HepG2 (cell line): ENCODE measurements around the gene BRAF. TPM values are rescaled to one million over a fixed set of nuclear protein-coding genes. Genes with fewer than 3 reads are reported as not detected.
A peak's percentile ranks its signal among the peaks of the same experiment; 100 is the strongest.

ENCODE experiments used
- CEBPB ChIP-seq: IDR thresholded peaks from 2 replicates; pipeline ENCODE4 v1.6.1; 2011; ENCODE audit warnings: low read depth, low read length, improper control_type of control experiment, borderline replicate concordance
- CREM ChIP-seq, 2 experiments: sonication (generic) in 1 of 2; formaldehyde crosslinking in 1 of 2; IDR thresholded peaks; 2 replicates each; pipeline versions ENCODE4 v1.4.0 to v1.6.1; 2016 to 2020; ENCODE audit warnings: antibody characterized with exemption in 1 of 2, mild to moderate bottlenecking in 1 of 2, missing genetic modification reagents in 1 of 2
- DPF2 ChIP-seq: sonication (generic); formaldehyde crosslinking; IDR thresholded peaks from 2 replicates; pipeline ENCODE4 v1.4.0; 2020; ENCODE audit warnings: mild to moderate bottlenecking, low read depth, missing genetic modification reagents, borderline replicate concordance
- DR1 ChIP-seq: sonication (generic); formaldehyde crosslinking; IDR thresholded peaks from 2 replicates; pipeline ENCODE4 v1.8.0; 2021; ENCODE audit warnings: mild to moderate bottlenecking, missing genetic modification reagents, inconsistent platforms
- ESRRA ChIP-seq: sonication (generic); formaldehyde crosslinking; IDR thresholded peaks from 2 replicates; pipeline ENCODE4 v1.5.1; 2020; ENCODE audit warnings: mild to moderate bottlenecking, low read depth, missing genetic modification reagents
- EZH2 ChIP-seq: conservative IDR thresholded peaks from 2 replicates; pipeline ENCODE4 v1.6.1; 2012; ENCODE audit warnings: mild to moderate bottlenecking, low read depth, low read length, moderate library complexity
- FOXK1 ChIP-seq: sonication (generic); formaldehyde crosslinking; IDR thresholded peaks from 2 replicates; pipeline ENCODE4 v1.4.0; 2020; ENCODE audit warnings: low read depth, missing genetic modification reagents, borderline replicate concordance
- FOXK2 ChIP-seq: fragments of 450-650 bp; IDR thresholded peaks from 2 replicates; pipeline ENCODE4 v1.6.1; 2016
- GABPA ChIP-seq, 2 experiments: IDR thresholded peaks; 2 replicates each; pipeline ENCODE4 v1.6.1; 2011 to 2016; ENCODE audit warnings: low read depth in 2 of 2, low read length in 1 of 2, missing biosample characterization in 1 of 2, missing genetic modification characterization in 1 of 2
- HCFC1 ChIP-seq: fragments of 150-350 bp; IDR thresholded peaks from 2 replicates; pipeline ENCODE4 v1.6.1; 2014; ENCODE audit warnings: low read depth, low read length
- HHEX ChIP-seq: IDR thresholded peaks from 2 replicates; pipeline ENCODE4 v1.6.1; 2016; ENCODE audit warnings: control low read depth
- HNRNPK ChIP-seq: fragments of 200-400 bp; formaldehyde crosslinking; IDR thresholded peaks from 2 replicates; pipeline ENCODE4 v1.6.1; 2018; ENCODE audit warnings: low read length, low read depth, moderate library complexity, mild to moderate bottlenecking; ENCODE audit not compliant: poor library complexity, severe bottlenecking
- KDM4B ChIP-seq: sonication (generic); formaldehyde crosslinking; IDR thresholded peaks from 2 replicates; pipeline ENCODE4 v1.4.0; 2020; ENCODE audit warnings: missing genetic modification reagents
- KDM5A ChIP-seq: fragments of 200-600 bp; sonication (generic); IDR thresholded peaks from 2 replicates; pipeline ENCODE4 v1.7.0; 2018; ENCODE audit warnings: antibody characterized with exemption, mild to moderate bottlenecking, low read length, borderline replicate concordance
- MBNL3 ChIP-seq: fragments of 250-450 bp; sonication (Bioruptor Pico); conservative IDR thresholded peaks from 2 replicates; pipeline ENCODE4 v1.8.0; 2022; ENCODE audit warnings: mild to moderate bottlenecking, inconsistent platforms
- RXRB ChIP-seq: IDR thresholded peaks from 2 replicates; pipeline ENCODE4 v1.6.1; 2016; ENCODE audit warnings: borderline replicate concordance, missing genetic modification reagents, missing compliant biosample characterization
- SIN3A ChIP-seq: IDR thresholded peaks from 2 replicates; pipeline ENCODE4 v1.6.1; 2011; ENCODE audit warnings: low read depth, mild to moderate bottlenecking, control low read depth, low read length, borderline replicate concordance
- SNAPC2 ChIP-seq: sonication (generic); formaldehyde crosslinking; IDR thresholded peaks from 2 replicates; pipeline ENCODE4 v1.8.1; 2022; ENCODE audit warnings: mild to moderate bottlenecking, missing genetic modification reagents
- SOX13 ChIP-seq, 3 experiments: fragments of 450-650 bp in 1 of 3; sonication (generic) in 1 of 3; formaldehyde crosslinking in 1 of 3; IDR thresholded peaks in 2 of 3; conservative IDR thresholded peaks in 1 of 3; 2 replicates each; pipeline versions ENCODE4 v1.5.0 to v1.6.1; 2016 to 2020; ENCODE audit warnings: antibody characterized with exemption in 1 of 3, mild to moderate bottlenecking in 1 of 3, missing compliant biosample characterization in 1 of 3, missing genetic modification reagents in 1 of 3, moderate library complexity in 1 of 3
- XBP1 ChIP-seq: sonication (generic); formaldehyde crosslinking; IDR thresholded peaks from 2 replicates; pipeline ENCODE4 v1.5.0; 2020; ENCODE audit warnings: missing genetic modification reagents
- ZBTB20 ChIP-seq: sonication (generic); formaldehyde crosslinking; IDR thresholded peaks from 2 replicates; pipeline ENCODE4 v1.8.1; 2023; ENCODE audit warnings: missing genetic modification reagents, low read depth, mild to moderate bottlenecking, borderline replicate concordance
- ZC3H4 ChIP-seq: sonication (generic); formaldehyde crosslinking; IDR thresholded peaks from 2 replicates; pipeline ENCODE4 v1.4.0; 2020; ENCODE audit warnings: missing genetic modification reagents, borderline replicate concordance
- ZFP1 ChIP-seq: IDR thresholded peaks from 2 replicates; pipeline ENCODE4 v1.6.1; 2016
- ZNF12 ChIP-seq: sonication (generic); formaldehyde crosslinking; IDR thresholded peaks from 2 replicates; pipeline ENCODE4 v1.5.0; 2020; ENCODE audit warnings: missing genetic modification reagents
- ZNF563 ChIP-seq: sonication (generic); formaldehyde crosslinking; IDR thresholded peaks from 2 replicates; pipeline ENCODE4 v1.8.0; 2022; ENCODE audit warnings: mild to moderate bottlenecking, moderate library complexity, missing genetic modification reagents
- ZSCAN12 ChIP-seq: sonication (generic); formaldehyde crosslinking; IDR thresholded peaks from 2 replicates; pipeline ENCODE4 v1.9.0; 2021; ENCODE audit warnings: mild to moderate bottlenecking, missing genetic modification reagents
- ZSCAN9 ChIP-seq: IDR thresholded peaks from 2 replicates; pipeline ENCODE4 v1.6.1; 2016; ENCODE audit warnings: borderline replicate concordance
- polyA plus RNA-seq, 8 experiments: library from polyadenylated mRNA; depleted of rRNA in 3 of 8; stranded (reverse) in 7 of 8; unstranded in 1 of 8; fragments of >200 nt; fragmentation: Illumina TruSeq in 4 of 8; extraction: Trizol in 4 of 8; gene quantifications; 2 replicates each; pipeline versions ENCODE4 v1.2.1 to v1.2.3, GENCODE V29; 2011 to 2016; ENCODE audit warnings: low read depth in 4 of 8, missing spikeins in 1 of 8, mixed read lengths in 1 of 8; ENCODE audit not compliant: insufficient read depth in 1 of 8
- total RNA-seq, 5 experiments: library from RNA; depleted of rRNA; stranded (reverse); fragments of >200 nt; fragmentation: Illumina TruSeq; extraction: Trizol; gene quantifications; 2 replicates each; pipeline ENCODE4 v1.2.3, GENCODE V29; 2016; ENCODE audit warnings: low read depth in 1 of 5
- TF ChIP-seq, protein P1 (sequence below): sonication (generic); formaldehyde crosslinking; IDR thresholded peaks from 2 replicates; pipeline ENCODE4 v1.4.0; 2020; ENCODE audit warnings: missing genetic modification reagents, borderline replicate concordance
- TF ChIP-seq, protein P2 (sequence below): sonication (generic); formaldehyde crosslinking; IDR thresholded peaks from 2 replicates; pipeline ENCODE4 v1.4.0; 2020; ENCODE audit warnings: mild to moderate bottlenecking, missing genetic modification reagents
- TF ChIP-seq, protein P3 (sequence below): sonication (generic); formaldehyde crosslinking; IDR thresholded peaks from 2 replicates; pipeline ENCODE4 v1.8.0; 2022; ENCODE audit warnings: mild to moderate bottlenecking, missing genetic modification reagents, moderate library complexity

Gene BRAF
- total and polyA plus RNA-seq, 2 of the 13 experiments (the other 11 are each of a cell fraction or from before 2014, with no cell fraction given): 12.5 to 13.4 TPM

DNA sequence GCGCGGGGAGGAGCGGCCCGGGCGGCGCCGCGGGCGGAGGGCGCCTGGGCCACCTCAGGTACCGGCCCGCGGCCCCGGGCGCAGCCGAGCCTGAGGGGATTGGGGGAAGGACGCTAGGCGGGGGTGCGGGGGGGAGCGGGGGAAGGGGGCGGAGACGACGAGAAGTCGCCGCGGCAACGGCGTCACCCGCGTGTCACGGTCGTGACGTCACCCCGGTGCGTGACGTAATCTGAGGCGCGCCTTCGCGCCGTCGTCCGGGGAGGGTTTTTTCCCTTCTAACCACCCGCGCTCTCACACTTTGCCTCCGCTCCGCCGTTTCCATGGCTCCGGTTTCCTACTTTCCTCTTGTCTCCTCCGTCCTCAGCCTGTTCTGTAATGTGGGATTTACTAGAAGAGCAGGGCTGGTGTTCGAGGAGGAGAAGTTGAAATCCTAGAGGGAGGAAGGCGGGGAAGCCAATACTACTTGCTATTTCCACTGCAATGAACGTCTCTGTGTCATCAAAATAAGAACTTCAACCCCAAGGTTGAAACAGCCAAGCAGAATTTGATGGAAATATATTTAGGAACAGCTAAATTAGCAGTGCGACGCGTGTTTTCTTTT lies at the start of gene BRAF (continued):
- TF ChIP-seq ZBTB20 (CRISPR knock-in tag) (peak; percentile 35; the same call in 1 of the 2 replicates), ZNF563 (CRISPR knock-in tag) (no peak), ESRRA (CRISPR knock-in tag) (no peak), CEBPB (peak; percentile 79), ZSCAN12 (no peak), SNAPC2 (CRISPR knock-in tag) (no peak), HHEX (no peak), ZSCAN9 (peak; percentile 14; the same call in 1 of the 2 replicates), SIN3A (no peak), HCFC1 (no peak), KDM4B (CRISPR knock-in tag) (no peak), KDM5A (no peak), MBNL3 (CRISPR knock-in tag) (no peak), ZFP1 (0 out of 2 replicates have a peak, but pooled peaks have one; percentile 15), ZC3H4 (CRISPR knock-in tag) (no peak), HNRNPK (peak; percentile 78), XBP1 (CRISPR knock-in tag) (no peak), RXRB (CRISPR knock-in tag) (0 out of 2 replicates have a peak, but pooled peaks have one; percentile 10), GABPA (IDR thresholded peaks at IDR 0.05; ENCODE audit: low read depth, low read length) (no peak), GABPA (CRISPR knock-in tag; IDR thresholded peaks at IDR 0.05; ENCODE audit: low read depth) (peak; percentile 34; the same call in 1 of the 2 replicates), DPF2 (CRISPR knock-in tag) (no peak), EZH2 (no peak), FOXK1 (no peak), ZNF12 (CRISPR knock-in tag) (no peak), SOX13 (IDR thresholded peaks at IDR 0.05) (no peak), SOX13 (CRISPR knock-in tag; conservative IDR thresholded peaks at IDR 0.05 in 1 of 2, IDR thresholded peaks at IDR 0.05 in 1 of 2) (no peak), DR1 (CRISPR knock-in tag) (no peak), FOXK2 (no peak), CREM (IDR thresholded peaks at IDR 0.05) (peak; percentile 95), CREM (CRISPR knock-in tag; IDR thresholded peaks at IDR 0.05) (peak; percentile 76)
- TF ChIP-seq, protein P1, sequence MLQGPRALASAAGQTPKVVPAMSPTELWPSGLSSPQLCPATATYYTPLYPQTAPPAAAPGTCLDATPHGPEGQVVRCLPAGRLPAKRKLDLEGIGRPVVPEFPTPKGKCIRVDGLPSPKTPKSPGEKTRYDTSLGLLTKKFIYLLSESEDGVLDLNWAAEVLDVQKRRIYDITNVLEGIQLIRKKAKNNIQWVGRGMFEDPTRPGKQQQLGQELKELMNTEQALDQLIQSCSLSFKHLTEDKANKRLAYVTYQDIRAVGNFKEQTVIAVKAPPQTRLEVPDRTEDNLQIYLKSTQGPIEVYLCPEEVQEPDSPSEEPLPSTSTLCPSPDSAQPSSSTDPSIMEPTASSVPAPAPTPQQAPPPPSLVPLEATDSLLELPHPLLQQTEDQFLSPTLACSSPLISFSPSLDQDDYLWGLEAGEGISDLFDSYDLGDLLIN (CRISPR knock-in tag): no peak
- TF ChIP-seq, protein P2, sequence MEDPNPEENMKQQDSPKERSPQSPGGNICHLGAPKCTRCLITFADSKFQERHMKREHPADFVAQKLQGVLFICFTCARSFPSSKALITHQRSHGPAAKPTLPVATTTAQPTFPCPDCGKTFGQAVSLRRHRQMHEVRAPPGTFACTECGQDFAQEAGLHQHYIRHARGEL (CRISPR knock-in tag): 0 out of 2 replicates have a peak, but pooled peaks have one; percentile 48
- TF ChIP-seq, protein P3, sequence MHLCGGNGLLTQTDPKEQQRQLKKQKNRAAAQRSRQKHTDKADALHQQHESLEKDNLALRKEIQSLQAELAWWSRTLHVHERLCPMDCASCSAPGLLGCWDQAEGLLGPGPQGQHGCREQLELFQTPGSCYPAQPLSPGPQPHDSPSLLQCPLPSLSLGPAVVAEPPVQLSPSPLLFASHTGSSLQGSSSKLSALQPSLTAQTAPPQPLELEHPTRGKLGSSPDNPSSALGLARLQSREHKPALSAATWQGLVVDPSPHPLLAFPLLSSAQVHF: no peak
